Pulmonary artery endothelial cell (primary cell): ENCODE measurements around the gene SLC48A1. TPM values are rescaled to one million over a fixed set of nuclear protein-coding genes. Genes with fewer than 3 reads are reported as not detected.

ENCODE experiments used
- DNase-seq: peaks from one replicate; pipeline ENCODE4 v3.0.0-alpha.2; 2011; ENCODE audit warnings: low read depth, low spot score
- total RNA-seq: library from RNA; depleted of rRNA; stranded (reverse); fragments of >200 nt; gene quantifications from 2 replicates; pipeline ENCODE4 v1.2.3, GENCODE V29; 2014

Gene SLC48A1
- total RNA-seq, 1 donor from 2014 or later = 12.9 TPM

DNA sequence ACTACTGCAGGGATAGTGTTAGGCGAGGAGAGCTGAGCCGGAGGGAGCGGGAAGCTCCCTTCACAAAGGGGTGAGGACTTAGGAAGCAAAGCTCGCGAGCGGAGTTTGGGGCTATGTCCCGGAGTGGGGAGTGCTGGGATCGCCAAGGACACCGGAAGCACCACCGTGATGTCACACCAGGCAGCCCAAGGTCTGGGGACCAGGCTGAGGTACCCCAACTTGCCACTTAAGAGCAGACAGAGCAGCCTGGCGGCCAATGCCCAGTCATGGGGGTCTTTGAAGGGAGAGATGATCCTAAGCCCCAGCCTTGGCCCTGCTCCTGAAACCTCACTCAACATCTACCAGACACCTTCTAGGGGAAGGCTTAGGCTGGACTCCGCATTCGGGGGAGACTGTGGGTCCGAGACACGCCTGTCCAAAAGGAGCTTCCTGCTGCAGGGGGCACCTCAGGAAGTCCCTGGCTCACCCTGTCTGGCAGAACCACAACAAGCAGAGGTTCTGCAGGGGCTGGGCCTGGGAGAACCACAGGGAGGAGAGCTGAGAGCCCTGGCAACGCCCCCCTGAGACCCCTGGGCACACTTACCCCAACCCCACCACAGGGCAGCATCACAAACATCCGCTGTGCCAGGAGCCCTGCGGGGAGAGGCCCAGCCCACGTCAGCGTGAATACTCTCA is 17.8 kb downstream of the SLC48A1 start:
- DNase-seq = no peak

DNA sequence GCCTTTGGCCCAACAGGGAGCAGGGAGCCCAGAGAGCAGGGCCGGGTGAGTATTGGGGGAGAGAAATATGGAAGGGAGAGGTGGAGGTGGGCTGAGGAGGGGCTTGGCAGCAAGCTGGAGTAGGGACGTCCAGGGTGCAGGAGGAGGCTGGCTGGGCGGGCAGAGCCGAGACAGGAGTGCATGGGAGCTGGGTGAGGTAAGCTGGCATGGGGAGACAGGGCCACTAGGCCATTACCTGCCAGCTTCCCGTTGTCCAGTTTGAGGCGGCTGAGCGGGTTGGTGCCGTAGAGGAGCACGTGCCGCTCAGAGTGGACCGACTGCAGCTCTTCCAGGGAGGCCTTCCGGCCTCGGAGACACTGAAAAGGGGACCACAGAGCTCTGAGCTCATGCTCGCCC is 18.3 kb downstream of the SLC48A1 start:
- DNase-seq = no peak

DNA sequence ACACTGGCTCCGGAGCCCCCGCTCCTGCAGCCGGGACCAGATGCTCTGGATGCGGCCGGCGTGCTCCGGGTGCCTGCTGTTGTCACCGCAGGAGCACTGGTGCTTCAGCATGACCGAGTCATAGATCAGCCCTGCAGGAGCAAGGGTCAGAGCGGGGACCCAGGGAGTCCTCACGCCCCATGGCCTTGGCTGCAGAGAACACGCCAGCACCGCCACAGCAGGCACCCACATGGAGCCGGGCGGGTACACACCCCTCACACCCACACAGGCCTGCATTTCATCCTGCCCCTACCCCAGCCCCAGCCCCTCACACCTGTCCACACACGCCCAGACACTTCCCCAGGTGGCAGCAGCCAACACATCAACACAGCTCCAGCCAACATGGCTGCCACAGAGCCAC is 18.8 kb downstream of the SLC48A1 start:
- no peak for DNase-seq

DNA sequence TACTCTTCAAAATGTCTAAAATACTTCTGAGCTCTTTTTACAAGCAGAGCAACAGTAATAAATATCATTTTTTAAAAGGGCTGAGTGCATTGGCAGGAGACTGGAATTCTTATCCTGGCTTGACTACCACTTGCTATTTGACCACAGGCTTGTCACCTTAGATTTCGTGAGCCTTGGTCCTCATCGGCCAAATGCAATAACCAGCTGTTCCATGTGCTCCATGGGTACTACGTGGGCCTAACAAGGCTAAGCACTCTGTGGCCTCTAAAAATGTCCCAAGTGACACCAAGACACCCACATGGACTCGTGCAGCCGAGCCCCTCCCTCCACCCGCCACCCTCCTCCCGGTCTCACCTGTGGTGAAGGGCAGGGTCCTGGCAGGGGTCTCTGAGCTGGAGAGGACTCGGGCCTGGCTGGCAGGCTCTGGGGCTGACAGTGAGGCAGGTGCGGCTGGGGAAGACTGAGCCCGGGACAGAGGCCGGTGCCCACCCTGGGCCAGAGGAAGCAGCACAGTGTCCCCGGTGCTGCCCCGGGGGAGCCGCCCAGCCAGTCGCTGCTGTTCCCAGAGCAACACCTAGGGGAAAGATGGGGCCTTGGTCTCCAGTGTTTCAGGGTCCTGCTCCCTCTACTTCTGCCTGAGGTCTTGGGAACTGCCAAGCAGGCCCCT is 20.1 kb downstream of the SLC48A1 start:
- no peak for DNase-seq

DNA sequence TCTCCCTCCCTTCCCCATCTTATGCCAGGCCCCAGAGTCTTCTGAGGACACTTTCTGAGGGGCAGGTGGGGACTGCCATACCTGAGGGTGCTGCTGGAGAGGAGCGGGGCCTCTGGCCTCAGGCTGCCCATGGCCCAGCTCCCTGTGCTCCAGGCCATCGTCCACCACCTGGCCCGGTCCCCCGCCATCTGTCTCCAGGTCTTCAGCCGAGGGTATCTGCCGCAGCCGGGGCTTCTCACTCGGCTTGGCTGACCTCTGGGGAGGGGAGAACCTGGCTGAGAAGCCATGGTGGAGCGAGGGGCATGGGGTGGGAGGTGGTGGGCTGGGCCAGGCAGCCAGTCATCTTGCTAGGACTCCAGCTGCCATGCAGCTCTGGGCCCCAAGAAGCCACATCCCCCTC is 21.6 kb downstream of the SLC48A1 start:
- DNase-seq = no peak

DNA sequence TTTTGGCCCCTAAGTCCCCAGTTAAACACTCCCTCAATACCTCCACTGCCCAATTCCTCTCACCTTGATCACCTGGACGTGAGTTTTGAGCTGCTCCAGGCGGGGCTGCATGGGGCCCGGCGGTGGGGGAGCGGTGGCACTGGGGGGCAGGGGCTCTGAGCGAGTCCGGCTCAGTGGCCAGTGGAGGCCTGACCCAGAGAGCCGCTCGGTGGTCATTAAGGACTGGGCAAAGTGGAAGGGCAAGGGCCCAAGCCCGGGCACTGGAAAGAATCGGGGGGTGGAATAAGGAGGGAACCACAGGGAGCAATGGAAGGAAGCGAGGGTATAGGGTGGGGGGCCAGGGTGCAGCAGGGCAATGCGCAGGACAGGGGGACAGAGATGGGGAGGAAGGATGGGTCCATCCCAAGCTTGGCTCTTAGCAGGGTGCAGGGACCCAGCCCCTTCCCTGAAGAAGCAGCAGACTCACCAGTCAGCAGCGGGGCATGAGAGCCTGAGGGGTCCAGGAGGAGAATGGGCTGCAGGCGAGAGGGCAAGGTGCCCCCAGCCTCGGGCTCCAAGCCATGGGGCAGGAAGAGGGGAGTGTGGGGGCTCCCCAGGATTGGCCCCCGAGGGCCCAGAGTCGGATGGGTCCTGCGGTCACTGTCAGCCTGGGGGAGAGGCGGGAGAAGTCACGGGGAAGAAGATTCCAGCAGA is 22.2 kb downstream of the SLC48A1 start:
- no peak for DNase-seq

DNA sequence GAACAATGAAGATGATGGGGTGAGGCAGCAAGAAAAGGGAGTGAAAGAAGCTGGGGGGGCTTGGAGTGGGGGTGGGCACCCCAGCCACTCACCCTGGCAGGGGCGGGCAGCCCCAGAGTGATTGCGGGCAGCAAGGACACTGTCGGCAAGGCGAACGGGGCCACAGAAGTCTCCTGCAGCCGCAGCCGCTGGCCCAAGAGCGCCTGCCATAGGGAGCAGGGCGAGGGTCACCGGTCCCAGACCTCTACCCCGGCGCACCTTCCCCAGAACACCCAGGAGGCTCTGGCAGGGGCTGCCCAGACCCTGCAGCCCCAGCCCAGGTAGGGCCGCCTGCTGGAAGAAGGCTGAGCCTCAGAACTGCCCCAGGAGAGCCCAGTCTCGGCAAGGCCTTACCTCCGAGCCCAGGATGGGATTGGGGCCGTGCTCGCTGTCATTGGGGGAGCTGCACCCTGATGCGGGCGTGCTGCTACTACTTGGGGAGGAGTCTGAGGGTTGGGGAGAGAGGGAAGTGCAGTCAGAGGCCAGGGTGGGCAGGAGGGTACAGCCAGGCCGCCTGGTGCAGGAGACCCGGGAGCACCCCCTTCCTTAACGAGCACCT is 22.9 kb downstream of the SLC48A1 start:
- DNase-seq = no peak

DNA sequence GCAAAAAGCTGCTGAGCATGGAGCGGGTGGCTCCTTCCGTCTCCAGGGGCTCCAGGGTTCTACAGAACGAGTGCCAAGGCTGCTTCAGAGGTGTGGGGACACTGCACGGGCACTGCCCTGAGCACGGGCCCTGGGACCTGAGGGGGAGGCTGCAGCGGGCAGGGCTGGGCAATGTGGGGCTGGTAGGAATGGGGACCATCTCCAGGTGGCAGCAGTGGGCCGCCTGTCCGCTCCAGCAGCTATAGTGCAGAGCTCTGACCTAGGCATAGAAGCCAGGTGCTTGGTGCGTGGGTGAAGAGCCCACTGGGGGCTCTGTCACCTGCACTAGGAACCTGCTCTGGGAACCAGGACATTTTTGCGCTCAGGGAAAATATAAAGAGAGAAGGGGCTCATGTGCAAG is 24.4 kb downstream of the SLC48A1 start:
- DNase-seq = no peak

DNA sequence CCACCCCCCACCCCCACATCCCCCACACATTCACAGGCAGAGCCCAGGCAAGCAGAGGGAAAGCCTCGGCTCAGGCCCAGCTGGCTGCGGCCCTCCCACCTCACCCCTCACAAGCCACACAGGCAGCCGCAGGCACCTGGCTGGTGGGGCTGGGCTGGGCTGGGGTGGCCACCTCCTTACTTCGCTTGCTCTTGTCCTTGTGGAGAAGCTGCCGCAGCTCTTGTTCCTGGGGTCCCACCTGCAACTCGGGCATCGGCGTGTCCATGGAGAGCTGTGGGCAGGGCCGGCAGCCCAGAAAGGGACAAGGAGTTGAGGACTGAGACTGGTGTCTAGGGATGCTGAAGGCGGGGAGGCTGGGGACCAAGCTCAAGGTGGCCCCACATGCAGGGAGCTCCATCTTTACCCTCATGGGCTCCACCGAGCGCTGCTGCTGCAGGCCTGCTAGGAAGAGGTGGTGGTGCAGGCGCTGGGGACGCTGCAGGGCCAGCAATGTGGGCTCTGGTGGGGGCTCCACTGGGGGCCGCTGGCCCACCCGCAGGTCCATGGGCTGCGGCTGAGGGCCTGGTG is 25.4 kb downstream of the SLC48A1 start:
- no peak for DNase-seq

DNA sequence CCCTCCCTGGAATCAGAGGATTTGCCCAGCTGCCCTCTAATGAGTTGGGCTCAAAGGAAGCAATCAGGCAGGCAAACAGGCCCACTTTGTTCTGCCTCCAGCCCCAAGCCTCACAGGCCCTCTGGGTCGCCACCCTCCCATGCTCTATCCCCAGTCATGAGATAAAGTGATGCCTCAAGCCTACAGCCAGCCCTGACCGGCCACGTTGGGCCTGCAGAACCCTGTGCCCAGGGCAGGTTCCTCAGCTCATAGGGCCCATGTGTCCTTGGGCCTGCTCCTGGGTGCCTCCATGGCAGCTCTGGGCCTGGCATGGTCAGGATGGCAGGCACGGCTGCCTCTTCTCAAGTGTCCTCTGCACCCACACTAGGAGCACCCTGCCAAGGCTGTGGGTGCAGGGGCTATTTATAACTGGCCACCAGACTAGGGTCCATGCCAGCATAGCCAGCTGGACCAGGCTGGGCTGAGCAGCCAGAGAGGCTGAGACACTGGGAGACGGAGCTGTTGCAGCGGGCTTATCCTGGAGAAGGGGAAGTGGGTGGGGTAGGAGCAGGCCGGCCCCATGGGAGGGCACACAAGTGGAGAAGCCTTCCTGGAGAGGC is 26.4 kb downstream of the SLC48A1 start:
- DNase-seq = no peak

DNA sequence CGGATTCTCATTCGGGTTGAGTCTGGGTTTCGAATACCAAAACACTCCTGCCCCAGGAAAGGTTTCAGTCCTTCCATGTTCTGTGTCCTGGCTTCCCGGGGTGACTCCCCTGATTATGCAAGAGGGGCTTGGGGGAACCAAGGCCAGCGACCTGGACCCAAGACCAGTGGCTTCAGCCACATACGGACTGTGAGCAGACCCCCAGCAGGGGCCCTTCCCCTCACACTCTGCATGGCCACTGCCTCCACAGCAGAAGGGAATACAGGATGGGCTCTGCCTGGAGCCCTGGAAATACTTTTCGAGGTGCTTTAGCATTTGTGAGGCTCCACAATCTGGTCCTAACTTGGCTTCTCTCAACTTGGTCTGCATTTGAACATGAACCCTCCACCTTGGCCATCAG is 27.5 kb downstream of the SLC48A1 start:
- DNase-seq = no peak

DNA sequence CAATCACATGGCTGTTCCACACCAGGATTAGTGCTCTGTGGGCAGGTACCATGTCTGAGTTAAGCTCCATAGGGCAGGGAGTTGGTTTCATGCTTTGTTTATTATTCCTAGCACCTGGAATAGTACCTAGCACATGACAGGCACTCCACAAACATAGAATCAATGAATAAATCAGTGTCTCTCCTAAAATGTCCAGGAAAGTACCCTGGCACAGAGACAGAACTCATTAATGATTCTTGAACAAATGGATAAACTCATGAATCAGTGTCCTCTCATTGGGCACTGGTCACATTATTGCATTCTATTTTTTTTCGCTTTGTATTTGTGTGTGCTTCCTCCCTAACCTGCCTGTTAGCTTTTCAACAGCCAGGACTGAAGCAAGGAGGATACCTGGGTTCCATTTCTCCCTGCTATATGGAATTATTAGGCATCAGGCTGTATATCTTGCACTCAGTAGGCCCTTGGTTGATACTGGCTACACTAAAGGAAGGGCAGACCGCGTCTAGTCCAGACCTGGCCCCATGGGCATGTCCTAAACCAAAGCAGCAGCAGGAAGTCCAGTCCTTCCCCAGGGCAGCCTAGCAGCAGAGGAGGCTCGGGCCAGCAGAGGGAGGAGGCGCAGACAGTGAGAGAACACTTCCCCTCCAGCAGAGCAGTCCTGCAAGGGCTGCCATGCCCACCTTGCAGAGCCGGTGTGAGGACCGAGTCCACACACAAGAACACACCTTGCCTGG is 28.3 kb downstream of the SLC48A1 start:
- no peak for DNase-seq

DNA sequence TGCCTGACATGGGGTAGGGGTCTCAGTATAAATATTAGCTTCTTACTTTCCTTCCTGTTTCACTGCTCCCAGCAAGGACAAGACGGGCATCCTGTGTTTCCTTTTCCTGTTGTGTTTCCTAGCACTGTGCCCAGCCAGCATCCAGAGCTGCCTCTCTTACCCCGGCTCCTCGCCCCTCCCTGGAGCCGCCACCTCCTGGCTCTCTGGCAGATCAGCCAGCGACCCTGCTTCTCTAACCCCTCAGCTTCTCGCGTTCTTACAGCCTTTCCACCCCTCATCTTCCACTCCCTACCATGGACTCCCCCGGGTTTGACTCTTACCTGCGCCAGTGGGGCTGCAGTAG is 28.8 kb downstream of the SLC48A1 start:
- DNase-seq = no peak

DNA sequence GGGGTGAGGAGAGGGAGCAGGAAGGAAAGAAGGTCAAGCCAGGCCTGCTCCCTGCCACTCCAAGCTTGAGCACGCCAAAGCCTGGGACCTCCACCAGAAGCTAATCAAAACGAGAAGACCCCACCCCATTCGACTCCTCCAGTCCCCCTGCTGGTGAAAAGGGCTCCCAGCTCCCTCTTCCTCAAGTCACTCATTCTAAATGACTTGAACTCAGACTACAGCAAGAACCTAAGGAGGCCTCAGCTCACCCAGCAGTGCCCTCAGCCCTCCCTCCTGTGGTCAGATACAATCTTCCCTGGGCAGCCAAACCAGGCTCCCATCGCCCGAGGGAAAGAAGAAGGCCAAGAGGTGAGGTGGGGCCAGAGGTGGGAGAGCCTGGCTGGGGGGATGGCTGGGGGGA is 29.3 kb downstream of the SLC48A1 start:
- no peak for DNase-seq

DNA sequence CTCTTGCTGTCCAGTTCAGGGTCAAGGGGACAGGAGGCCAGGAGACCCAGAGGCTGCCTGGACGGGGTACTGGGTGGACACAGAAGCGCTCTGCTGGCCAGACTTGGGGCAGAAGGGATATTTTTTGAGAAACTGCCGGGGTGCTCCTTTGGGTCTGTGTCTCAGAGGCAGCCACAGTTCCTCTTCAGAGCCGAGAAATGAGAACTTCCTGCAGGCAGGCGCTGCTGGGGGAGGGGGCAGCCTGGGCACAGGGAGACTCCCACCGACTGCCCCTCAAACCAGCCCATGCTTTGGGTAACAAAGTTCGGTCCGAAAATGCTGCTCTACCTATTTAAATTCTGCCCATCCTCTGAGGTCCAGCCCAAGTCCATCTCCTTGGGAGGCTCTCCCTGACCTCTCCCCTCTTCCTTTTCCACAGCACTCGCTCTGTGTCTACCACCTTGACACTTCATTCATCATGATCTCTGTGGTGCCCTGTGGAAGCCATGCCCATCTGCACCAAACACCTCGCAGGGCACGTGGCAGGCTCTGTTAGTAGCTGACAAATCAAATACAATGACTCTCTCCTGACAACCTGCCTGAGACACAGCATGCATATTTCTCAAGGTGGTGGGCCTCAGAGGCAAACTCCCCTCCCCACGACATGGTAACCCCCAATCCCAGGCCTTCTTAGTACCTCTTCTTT is 30.3 kb downstream of the SLC48A1 start:
- DNase-seq = no peak

DNA sequence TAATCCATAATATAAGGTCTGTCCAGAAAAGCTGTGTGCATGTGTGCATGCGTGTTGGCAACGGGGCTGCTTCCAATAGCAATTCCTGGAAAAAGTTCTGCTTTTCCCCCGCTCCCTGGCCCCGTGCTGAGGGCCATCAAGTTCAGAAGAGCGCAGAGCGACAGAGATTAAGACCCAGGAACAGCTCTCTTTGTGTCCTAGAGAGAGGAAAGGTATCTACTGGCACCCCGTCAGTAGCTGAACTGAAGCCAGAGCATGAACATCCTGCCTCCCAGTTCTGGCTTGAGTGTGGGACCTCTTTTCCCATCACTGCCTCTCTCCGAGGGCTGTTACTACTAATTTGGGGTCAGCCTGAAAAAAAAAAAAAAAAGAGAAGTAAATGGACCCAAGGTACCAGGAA is 31.1 kb downstream of the SLC48A1 start:
- DNase-seq = no peak

DNA sequence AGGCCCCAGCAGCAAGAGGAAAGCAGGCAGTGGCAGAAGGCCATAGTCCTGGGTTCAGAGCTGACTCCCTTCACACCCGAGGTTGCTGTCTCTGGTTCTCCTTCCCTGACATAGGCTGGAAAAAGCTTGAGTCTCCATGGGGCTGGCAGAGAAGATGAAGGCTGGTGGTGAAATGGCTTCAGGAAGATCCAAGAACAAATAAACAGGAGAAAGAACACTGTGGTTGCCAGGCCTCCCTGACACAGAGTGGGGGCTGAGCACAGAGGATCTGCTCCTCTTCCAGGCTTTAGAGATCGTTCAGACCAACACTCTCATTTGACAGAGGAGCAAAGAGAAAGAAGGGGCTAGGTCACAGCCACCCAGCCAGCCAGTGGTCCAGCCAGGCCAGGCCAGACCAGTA is 32.4 kb downstream of the SLC48A1 start:
- DNase-seq = no peak

DNA sequence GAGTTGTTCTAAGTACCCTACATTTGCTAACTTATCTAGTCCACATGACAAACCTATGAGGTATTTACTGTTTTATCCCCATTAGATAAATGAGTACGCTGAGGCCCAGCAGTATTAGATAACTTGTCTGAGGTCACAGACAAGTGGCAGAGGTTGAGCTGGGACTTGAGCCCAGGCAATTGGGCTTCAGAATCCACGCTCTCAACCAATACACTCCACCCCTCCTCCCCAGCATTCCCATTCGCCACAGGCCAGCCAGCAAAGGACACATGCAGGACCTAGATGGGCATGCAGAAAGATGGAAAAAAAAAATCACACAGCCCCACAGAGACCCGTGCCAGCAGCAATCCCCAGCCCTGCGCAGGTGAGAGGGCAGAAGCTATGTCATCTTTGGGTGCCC is 34.3 kb downstream of the SLC48A1 start:
- DNase-seq = no peak

DNA sequence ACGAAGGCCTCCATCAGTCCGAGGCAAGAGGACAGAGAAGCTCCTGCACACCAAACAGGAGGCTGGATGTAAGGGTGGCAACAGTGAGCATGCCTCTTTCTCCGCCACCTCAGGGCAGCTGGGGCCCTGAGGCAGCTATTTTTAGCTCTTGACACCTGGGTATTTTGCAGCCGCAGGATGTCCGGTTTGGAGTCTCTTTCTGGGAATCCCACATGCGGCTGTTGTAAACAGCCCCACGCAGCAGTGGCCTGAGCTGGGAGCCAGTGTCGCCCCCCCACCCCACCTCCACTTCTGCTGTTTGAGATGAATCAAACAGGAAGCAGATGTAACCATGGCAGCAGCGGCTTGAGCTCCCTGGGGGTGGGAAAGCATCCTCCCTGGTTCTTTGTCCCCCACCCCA is 35.0 kb downstream of the SLC48A1 start:
- DNase-seq = no peak

DNA sequence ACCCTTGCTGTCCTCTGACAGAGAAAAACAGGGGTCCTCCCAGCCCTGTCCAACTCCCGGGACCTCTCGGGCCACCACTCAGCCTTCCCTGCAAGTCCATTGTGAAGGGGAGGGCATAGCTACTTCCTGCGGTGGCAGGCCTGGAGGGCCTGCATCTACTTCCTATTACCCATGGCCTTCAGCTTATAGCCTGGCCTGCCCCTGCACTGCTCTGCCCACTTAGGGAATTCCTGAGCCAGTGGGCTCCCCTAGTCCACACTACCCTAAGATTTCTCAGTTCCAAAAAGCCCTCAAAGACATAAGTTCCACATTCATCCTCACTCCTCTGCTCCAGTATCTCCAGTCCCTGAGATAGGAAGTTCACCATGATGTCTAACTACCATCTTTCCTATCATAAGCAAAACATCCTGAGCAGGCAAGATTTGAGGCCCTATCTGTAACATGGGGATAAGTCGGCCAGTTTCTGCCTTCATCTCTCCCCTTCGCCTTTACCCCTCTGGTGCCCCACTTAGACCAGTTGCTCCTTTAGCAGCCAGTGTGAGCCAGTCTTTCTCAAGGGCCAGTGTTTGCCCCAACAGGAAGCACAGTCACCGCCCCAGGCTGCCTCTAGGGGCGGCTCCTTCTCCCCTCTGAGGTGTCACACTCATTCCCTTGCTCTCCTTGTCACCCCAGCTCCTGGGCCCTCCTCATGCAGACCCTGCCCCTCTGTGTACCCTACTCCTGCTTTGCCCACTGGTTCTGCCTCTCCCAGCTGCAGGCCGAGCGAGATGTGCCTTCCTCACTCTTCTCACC is 35.7 kb downstream of the SLC48A1 start:
- no peak for DNase-seq
